Measurements from ENCODE around the gene ST6GALNAC3.

ST6GALNAC3 gene

DNA sequence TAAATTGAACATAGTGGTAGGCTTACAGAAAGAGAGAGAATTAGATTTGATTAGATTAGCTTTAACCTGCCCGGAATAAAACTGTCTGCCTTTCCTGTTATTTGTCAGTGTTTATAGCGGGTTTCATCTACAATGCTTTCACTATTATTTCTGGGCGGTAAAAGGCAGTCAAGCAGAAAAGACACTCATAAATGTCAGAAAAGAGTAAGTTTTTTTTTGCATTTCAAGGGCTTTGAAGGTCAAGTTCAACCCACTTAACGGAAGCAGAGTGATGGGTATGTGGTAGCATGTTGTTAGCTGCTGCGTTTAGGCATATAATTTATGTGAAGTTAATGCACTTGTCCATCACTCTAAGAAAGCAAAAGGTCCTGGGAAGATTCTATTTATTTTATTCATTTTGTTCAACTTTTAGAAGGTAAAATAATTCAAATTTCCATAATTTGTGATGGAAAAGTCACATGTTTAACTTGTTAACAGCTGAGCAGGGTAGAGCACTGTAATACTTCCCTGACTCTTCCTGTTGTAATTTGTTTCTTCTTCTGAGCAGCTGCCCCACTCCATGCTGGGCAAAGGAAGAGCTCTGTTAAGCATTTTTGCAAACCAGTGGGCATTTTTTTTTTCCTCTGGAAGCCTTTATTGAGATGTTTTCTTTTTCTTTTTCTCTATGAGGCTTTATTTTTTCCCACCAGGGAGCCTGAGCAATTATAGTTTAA lies 220.1 kb downstream of the ST6GALNAC3 start:
- Histone ChIP-seq H3K9me3 (ENCODE audit: severe bottlenecking) (no peaks in the 10 kb centered on the region), H3K4me1 (ENCODE audit: insufficient read depth, poor library complexity, severe bottlenecking) (no peaks in the 10 kb centered on the region), H3K36me3 (ENCODE audit: low read depth) (no peaks in the 10 kb centered on the region), H3K27ac (ENCODE audit: poor library complexity, severe bottlenecking) (no peak overlapping the region), H3K27me3 (ENCODE audit: insufficient read depth, poor library complexity, severe bottlenecking) (peaks cover 20% of the 10 kb centered on the region), H3K4me3 (ENCODE audit: severe bottlenecking) (no peak overlapping the region)
- DNase-seq (ENCODE audit: low spot score) = no peak
- TF ChIP-seq, protein P1, sequence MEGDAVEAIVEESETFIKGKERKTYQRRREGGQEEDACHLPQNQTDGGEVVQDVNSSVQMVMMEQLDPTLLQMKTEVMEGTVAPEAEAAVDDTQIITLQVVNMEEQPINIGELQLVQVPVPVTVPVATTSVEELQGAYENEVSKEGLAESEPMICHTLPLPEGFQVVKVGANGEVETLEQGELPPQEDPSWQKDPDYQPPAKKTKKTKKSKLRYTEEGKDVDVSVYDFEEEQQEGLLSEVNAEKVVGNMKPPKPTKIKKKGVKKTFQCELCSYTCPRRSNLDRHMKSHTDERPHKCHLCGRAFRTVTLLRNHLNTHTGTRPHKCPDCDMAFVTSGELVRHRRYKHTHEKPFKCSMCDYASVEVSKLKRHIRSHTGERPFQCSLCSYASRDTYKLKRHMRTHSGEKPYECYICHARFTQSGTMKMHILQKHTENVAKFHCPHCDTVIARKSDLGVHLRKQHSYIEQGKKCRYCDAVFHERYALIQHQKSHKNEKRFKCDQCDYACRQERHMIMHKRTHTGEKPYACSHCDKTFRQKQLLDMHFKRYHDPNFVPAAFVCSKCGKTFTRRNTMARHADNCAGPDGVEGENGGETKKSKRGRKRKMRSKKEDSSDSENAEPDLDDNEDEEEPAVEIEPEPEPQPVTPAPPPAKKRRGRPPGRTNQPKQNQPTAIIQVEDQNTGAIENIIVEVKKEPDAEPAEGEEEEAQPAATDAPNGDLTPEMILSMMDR (IDR thresholded peaks at IDR 0.05; ENCODE audit: poor library complexity, severe bottlenecking) = no peak
- ATAC-seq (ENCODE audit: low read depth) = no peak

DNA sequence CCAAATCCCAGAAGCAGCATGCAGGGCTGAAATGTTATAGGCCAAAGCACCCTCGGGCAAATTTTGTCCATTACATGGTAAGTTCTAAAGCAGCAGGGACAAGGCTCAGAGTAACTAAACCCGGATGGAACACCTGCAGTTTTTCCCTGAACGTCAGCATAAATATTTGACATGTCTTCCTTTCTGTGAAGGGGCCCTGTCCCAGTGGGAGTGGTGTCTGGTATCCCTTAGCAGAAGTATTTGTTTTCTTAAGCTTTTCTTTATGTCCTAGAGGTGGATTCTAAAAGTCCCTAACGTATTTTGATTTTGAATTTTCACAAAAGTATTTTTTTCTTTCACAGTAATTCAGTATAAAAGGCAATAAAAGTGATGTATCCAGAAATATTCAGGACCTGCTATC lies 223.9 kb downstream of the ST6GALNAC3 start:
- H3K9me3 ChIP-seq (ENCODE audit: severe bottlenecking) = no peaks in the 10 kb centered on the region
- H3K4me1 ChIP-seq (ENCODE audit: insufficient read depth, poor library complexity, severe bottlenecking) = no peaks in the 10 kb centered on the region

DNA sequence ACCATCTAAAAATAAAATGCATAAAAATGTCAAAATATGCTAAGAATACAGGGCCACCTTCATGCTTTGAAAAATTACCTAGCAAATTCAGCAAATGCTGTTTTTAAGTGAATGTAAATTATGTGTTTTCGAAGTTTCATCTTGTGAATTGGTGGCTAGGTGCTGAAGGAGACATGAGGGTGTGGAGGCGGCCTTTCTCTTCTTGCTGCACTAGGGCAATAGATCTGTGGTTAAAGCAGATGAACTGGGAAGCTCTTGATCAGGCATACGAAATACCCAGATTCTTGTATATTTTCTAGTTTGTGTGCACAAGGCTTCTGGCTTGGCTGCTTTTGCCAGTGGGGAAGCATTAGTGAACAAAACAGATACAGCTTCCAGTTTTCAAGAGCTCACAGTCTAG lies 224.5 kb downstream of the ST6GALNAC3 start:
- H3K27ac ChIP-seq (ENCODE audit: poor library complexity, severe bottlenecking) = no peak overlapping the region
- H3K4me3 ChIP-seq (ENCODE audit: severe bottlenecking) = no peak overlapping the region
- no peak for ATAC-seq (ENCODE audit: low read depth)
- TF ChIP-seq, protein P1 (IDR thresholded peaks at IDR 0.05; ENCODE audit: poor library complexity, severe bottlenecking) = no peak
- no peaks in the 10 kb centered on the region for H3K9me3 ChIP-seq (ENCODE audit: severe bottlenecking)
- no peak for DNase-seq (ENCODE audit: low spot score)
- no peaks in the 10 kb centered on the region for H3K4me1 ChIP-seq (ENCODE audit: insufficient read depth, poor library complexity, severe bottlenecking)
- H3K36me3 ChIP-seq (ENCODE audit: low read depth) = no peaks in the 10 kb centered on the region
- peaks cover 10% of the 10 kb centered on the region for H3K27me3 ChIP-seq (ENCODE audit: insufficient read depth, poor library complexity, severe bottlenecking)

More for the DNA sequence above, 223.9 kb downstream of the ST6GALNAC3 start:
- Histone ChIP-seq H3K4me3 (ENCODE audit: severe bottlenecking) (no peak overlapping the region), H3K36me3 (ENCODE audit: low read depth) (no peaks in the 10 kb centered on the region), H3K27ac (ENCODE audit: poor library complexity, severe bottlenecking) (no peak overlapping the region), H3K27me3 (ENCODE audit: insufficient read depth, poor library complexity, severe bottlenecking) (peaks cover 16% of the 10 kb centered on the region)
- TF ChIP-seq, protein P1 (IDR thresholded peaks at IDR 0.05; ENCODE audit: poor library complexity, severe bottlenecking) = no peak
- ATAC-seq (ENCODE audit: low read depth) = no peak
- no peak for DNase-seq (ENCODE audit: low spot score)

DNA sequence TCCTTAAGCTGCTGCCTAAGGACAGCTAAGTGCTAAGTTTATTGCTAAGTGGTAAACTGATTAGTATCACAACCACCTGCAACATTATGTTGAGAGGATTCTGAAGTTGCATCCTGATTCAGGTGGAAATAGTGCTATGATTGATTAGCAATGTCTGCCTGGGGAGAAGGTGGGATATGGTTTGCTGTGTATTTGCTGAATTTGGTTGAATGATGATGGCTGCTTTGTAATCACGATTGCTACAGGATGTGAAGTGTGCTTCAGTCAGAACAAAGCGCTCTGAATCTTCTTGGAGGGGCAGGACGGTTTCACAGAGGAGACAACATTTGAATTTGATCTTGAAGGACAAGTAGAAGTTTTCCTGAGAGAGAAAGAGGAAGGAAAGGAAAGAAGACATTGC lies 226.0 kb downstream of the ST6GALNAC3 start:
- H3K4me3 ChIP-seq (ENCODE audit: severe bottlenecking) = no peak overlapping the region
- no peak for ATAC-seq (ENCODE audit: low read depth)
- H3K36me3 ChIP-seq (ENCODE audit: low read depth) = no peaks in the 10 kb centered on the region
- TF ChIP-seq, protein P1 (IDR thresholded peaks at IDR 0.05; ENCODE audit: poor library complexity, severe bottlenecking) = no peak
- H3K27me3 ChIP-seq (ENCODE audit: insufficient read depth, poor library complexity, severe bottlenecking) = no peaks in the 10 kb centered on the region
- no peaks in the 10 kb centered on the region for H3K9me3 ChIP-seq (ENCODE audit: severe bottlenecking)
- no peak for DNase-seq (ENCODE audit: low spot score)
- no peak overlapping the region for H3K27ac ChIP-seq (ENCODE audit: poor library complexity, severe bottlenecking)
- no peaks in the 10 kb centered on the region for H3K4me1 ChIP-seq (ENCODE audit: insufficient read depth, poor library complexity, severe bottlenecking)

DNA sequence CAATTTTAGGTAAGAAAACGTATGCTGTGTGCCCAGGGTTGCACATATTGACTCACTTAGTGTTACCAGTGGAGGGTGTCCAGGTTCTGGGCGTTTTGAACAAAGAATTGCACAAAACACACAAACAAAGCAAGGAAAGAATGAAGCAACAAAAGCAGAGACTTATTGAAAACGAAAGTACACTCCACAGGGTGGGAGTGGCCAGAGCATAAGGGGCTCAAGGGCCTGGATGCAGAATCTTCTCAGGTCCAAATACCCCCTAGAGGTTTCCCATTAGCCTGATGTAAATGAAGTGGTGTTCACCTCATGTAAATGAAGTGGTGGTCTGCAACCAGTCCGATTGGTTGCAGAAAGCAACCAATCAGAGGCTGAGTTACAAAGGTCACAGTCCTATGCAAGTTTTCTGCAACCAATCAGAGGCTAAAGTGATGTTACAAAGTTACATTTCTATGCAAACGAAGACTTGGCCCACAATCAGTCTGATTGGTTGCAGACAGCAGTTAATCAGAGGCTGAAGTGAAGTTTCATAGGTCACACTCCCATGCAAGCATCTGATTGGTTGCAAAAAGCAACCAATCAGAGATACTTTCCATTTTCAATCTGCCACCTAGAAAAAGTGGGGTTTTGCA lies 228.3 kb downstream of the ST6GALNAC3 start:
- Histone ChIP-seq H3K36me3 (ENCODE audit: low read depth) (no peaks in the 10 kb centered on the region), H3K9me3 (ENCODE audit: severe bottlenecking) (no peaks in the 10 kb centered on the region), H3K27ac (ENCODE audit: poor library complexity, severe bottlenecking) (no peak overlapping the region), H3K27me3 (ENCODE audit: insufficient read depth, poor library complexity, severe bottlenecking) (no peaks in the 10 kb centered on the region), H3K4me1 (ENCODE audit: insufficient read depth, poor library complexity, severe bottlenecking) (no peaks in the 10 kb centered on the region), H3K4me3 (ENCODE audit: severe bottlenecking) (no peak overlapping the region)
- ATAC-seq (ENCODE audit: low read depth) = no peak
- TF ChIP-seq, protein P1 (IDR thresholded peaks at IDR 0.05; ENCODE audit: poor library complexity, severe bottlenecking) = no peak
- DNase-seq (ENCODE audit: low spot score) = no peak
